ENCODE results near the gene STPG2. TPM values are rescaled to one million over a fixed set of nuclear protein-coding genes. Genes with fewer than 3 reads are reported as not detected.

The STPG2 gene
- total RNA-seq, 1 donor: under 0.01 TPM

DNA sequence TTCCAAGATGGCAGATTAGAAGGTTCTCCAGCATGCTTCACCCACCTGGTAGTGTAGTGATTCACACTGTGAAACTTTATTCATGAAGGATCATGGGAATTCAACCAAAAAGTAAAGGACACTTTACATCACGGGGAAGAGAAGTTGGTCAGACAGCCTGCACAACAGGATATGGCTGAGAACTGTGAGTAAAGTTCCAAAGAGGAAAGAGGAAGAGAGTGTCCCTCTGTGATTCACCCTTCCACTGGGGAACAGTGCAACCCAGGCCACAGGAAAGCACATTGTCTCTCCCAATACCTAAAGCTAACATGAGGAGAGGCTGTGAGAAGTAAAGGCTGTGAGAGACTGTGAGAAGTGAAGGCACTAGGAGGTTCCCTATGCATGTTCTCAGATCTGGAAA lies 137.2 kb downstream of the STPG2 start:
- Histone ChIP-seq H3K36me3 (ENCODE audit: insufficient read depth, low read length) (no peaks in the 10 kb centered on the region), H3K4me1 (ENCODE audit: insufficient read depth, low read length) (no peaks in the 10 kb centered on the region), H4K20me1 (ENCODE audit: insufficient read depth, low read length) (no peaks in the 10 kb centered on the region), H3K27me3 (ENCODE audit: insufficient read depth, low read length) (no peaks in the 10 kb centered on the region), H3K79me2 (ENCODE audit: insufficient read depth, low read length) (no peaks in the 10 kb centered on the region), H3K27ac (ENCODE audit: low read depth, low read length) (no peak overlapping the region), H3K4me2 (ENCODE audit: insufficient read depth, low read length) (no peak overlapping the region), H2AFZ (ENCODE audit: low read length) (no peak overlapping the region), H3K4me3 (ENCODE audit: insufficient read depth, low read length) (no peak overlapping the region), H3K9me3 (ENCODE audit: low read depth, low read length) (peaks cover 2% of the 10 kb centered on the region)
- TF ChIP-seq, protein P1, sequence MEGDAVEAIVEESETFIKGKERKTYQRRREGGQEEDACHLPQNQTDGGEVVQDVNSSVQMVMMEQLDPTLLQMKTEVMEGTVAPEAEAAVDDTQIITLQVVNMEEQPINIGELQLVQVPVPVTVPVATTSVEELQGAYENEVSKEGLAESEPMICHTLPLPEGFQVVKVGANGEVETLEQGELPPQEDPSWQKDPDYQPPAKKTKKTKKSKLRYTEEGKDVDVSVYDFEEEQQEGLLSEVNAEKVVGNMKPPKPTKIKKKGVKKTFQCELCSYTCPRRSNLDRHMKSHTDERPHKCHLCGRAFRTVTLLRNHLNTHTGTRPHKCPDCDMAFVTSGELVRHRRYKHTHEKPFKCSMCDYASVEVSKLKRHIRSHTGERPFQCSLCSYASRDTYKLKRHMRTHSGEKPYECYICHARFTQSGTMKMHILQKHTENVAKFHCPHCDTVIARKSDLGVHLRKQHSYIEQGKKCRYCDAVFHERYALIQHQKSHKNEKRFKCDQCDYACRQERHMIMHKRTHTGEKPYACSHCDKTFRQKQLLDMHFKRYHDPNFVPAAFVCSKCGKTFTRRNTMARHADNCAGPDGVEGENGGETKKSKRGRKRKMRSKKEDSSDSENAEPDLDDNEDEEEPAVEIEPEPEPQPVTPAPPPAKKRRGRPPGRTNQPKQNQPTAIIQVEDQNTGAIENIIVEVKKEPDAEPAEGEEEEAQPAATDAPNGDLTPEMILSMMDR (IDR thresholded peaks at IDR 0.05; ENCODE audit: extremely low read depth, low read depth, low read length): no peak
- DNase-seq (ENCODE audit: insufficient read length, low spot score, missing footprints): no peak

DNA sequence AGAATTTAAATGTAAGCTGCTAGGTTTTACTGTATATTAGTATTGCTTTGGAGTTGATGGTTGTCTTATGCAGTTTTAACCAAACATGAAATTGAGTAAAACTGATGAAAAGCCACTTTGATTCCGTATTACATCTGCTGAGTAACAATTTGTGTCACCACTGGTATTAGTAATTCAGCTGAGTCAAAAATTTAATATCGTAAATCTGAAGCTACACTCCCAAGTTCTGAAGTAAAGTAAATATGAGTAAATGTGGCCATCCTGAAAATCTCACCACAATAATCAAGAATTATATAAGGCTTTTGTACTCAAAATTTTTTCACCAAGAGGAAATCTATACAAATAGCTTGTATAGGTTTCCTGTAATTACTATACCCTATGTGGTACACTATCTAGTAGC lies 142.3 kb downstream of the STPG2 start:
- Histone ChIP-seq H3K27me3 (ENCODE audit: insufficient read depth, low read length) (no peaks in the 10 kb centered on the region), H3K27ac (ENCODE audit: low read depth, low read length) (no peak overlapping the region), H2AFZ (ENCODE audit: low read length) (no peak overlapping the region), H3K9me3 (ENCODE audit: low read depth, low read length) (no peaks in the 10 kb centered on the region), H3K79me2 (ENCODE audit: insufficient read depth, low read length) (no peaks in the 10 kb centered on the region), H3K4me3 (ENCODE audit: insufficient read depth, low read length) (no peak overlapping the region), H3K4me1 (ENCODE audit: insufficient read depth, low read length) (no peaks in the 10 kb centered on the region), H3K36me3 (ENCODE audit: insufficient read depth, low read length) (no peaks in the 10 kb centered on the region), H4K20me1 (ENCODE audit: insufficient read depth, low read length) (no peaks in the 10 kb centered on the region), H3K4me2 (ENCODE audit: insufficient read depth, low read length) (no peak overlapping the region)
- no peak for DNase-seq (ENCODE audit: insufficient read length, low spot score, missing footprints)
- TF ChIP-seq, protein P1 (IDR thresholded peaks at IDR 0.05; ENCODE audit: extremely low read depth, low read depth, low read length): no peak

DNA sequence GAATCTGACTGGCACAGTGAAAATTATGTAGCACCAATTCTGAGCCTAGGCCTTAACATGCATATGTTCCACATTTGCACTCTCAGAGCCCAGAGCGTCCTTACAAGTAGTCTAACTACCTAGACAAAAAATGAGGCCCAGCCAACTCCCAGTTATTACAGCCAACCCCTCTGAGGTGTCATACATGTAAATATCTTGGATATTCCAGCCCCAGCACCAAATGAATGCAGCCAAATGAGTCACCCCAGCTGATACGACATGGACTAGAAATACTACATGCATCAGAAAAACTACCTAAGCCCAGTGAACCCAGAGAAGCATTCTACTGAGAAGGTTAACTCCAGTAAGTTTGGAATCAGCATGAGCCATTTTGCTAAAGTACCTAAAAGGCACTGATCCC lies 145.1 kb downstream of the STPG2 start:
- no peaks in the 10 kb centered on the region for H3K9me3 ChIP-seq (ENCODE audit: low read depth, low read length)
- H3K27me3 ChIP-seq (ENCODE audit: insufficient read depth, low read length): no peaks in the 10 kb centered on the region
- DNase-seq (ENCODE audit: insufficient read length, low spot score, missing footprints): no peak
- no peak overlapping the region for H2AFZ ChIP-seq (ENCODE audit: low read length)
- H3K36me3 ChIP-seq (ENCODE audit: insufficient read depth, low read length): no peaks in the 10 kb centered on the region
- no peak overlapping the region for H3K27ac ChIP-seq (ENCODE audit: low read depth, low read length)
- no peaks in the 10 kb centered on the region for H4K20me1 ChIP-seq (ENCODE audit: insufficient read depth, low read length)
- H3K79me2 ChIP-seq (ENCODE audit: insufficient read depth, low read length): no peaks in the 10 kb centered on the region
- no peaks in the 10 kb centered on the region for H3K4me1 ChIP-seq (ENCODE audit: insufficient read depth, low read length)
- no peak overlapping the region for H3K4me3 ChIP-seq (ENCODE audit: insufficient read depth, low read length)
- no peak overlapping the region for H3K4me2 ChIP-seq (ENCODE audit: insufficient read depth, low read length)
- TF ChIP-seq, protein P1 (IDR thresholded peaks at IDR 0.05; ENCODE audit: extremely low read depth, low read depth, low read length): no peak

DNA sequence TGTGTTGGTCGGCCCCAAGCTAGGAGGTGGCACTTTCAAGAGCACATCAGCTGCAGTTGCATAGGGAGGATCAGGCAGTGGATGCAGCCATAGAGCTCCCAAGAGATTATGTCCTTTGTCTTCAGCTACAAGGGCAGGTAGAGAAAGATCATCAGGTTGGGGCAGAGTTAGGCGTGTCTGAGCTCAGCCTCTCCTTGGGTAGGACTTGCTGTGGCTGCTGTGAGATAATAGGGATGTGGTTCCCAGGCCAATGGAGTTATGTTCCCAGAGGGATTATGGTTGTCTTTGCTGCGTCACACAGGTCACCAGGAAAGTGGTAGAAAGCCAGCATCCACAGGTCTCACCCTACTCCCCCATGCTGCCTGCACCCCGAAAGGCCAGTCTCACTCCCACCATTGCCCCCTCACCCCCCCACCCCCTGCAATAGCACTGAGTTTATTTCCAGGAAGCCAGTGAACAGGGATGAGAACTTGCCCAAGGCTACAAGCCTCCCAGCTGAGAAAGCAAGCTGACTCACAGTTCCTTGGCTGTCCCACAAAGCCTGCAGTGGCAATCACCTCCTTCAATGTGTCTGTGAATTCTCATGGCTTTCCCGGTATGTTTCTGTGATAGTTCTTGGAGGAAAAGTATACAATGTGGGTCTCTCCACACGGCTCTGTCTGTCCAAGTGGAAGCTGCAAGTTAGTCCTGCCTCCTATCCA lies 148.4 kb downstream of the STPG2 start:
- no peaks in the 10 kb centered on the region for H3K4me1 ChIP-seq (ENCODE audit: insufficient read depth, low read length)
- no peaks in the 10 kb centered on the region for H3K27me3 ChIP-seq (ENCODE audit: insufficient read depth, low read length)
- no peaks in the 10 kb centered on the region for H3K9me3 ChIP-seq (ENCODE audit: low read depth, low read length)
- no peak overlapping the region for H3K4me3 ChIP-seq (ENCODE audit: insufficient read depth, low read length)
- no peak for DNase-seq (ENCODE audit: insufficient read length, low spot score, missing footprints)
- H4K20me1 ChIP-seq (ENCODE audit: insufficient read depth, low read length): no peaks in the 10 kb centered on the region
- H3K36me3 ChIP-seq (ENCODE audit: insufficient read depth, low read length): no peaks in the 10 kb centered on the region
- no peak overlapping the region for H2AFZ ChIP-seq (ENCODE audit: low read length)
- no peak overlapping the region for H3K27ac ChIP-seq (ENCODE audit: low read depth, low read length)
- no peak overlapping the region for H3K4me2 ChIP-seq (ENCODE audit: insufficient read depth, low read length)
- H3K79me2 ChIP-seq (ENCODE audit: insufficient read depth, low read length): no peaks in the 10 kb centered on the region
- TF ChIP-seq, protein P1 (IDR thresholded peaks at IDR 0.05; ENCODE audit: extremely low read depth, low read depth, low read length): no peak

All from osteoblast (primary cell).